Gastrocnemius medialis (tissue), 4 donors: ENCODE data around the gene ODAD4.

ENCODE experiments used
- POLR2A ChIP-seq, 2 donors: fragments of 450-650 bp; IDR thresholded peaks; one replicate each; pipeline ENCODE4 v1.6.1; 2017; ENCODE audit warnings: antibody characterized with exemption in 2 of 2, mild to moderate bottlenecking in 2 of 2, moderate library complexity in 2 of 2
- TF ChIP-seq, protein P1 (sequence below), 5 experiments: fragments of 450-650 bp in 3 of 5; fragments of 200-600 bp in 2 of 5; sonication (generic) in 2 of 5; IDR thresholded peaks in 4 of 5; conservative IDR thresholded peaks in 1 of 5; 1 replicate in 4 of 5; 2 replicates in 1 of 5; pipeline ENCODE4 v1.5.1; 2016 to 2019; ENCODE audit warnings: antibody characterized with exemption in 5 of 5, mild to moderate bottlenecking in 3 of 5, moderate library complexity in 3 of 5

DNA sequence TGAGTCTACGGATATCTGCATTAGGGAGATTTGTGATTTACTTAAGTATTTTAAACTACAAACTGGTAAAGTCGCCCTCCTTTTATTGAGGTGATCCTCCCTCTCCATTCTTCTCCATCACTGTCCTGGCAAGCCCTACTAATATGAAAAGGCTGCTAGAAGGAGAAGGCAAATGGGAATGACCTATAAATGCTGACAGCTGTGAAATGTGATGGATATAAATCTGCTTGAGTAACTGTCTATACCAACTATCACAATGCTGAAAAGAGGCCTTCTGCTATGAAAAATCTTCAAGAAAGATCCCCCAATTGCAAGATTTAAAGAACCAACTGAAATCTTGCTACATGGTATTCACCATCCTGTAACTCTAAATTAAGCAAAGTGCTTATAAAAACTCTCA, 71.3 kb downstream of the ODAD4 start:
- TF ChIP-seq, protein P1, sequence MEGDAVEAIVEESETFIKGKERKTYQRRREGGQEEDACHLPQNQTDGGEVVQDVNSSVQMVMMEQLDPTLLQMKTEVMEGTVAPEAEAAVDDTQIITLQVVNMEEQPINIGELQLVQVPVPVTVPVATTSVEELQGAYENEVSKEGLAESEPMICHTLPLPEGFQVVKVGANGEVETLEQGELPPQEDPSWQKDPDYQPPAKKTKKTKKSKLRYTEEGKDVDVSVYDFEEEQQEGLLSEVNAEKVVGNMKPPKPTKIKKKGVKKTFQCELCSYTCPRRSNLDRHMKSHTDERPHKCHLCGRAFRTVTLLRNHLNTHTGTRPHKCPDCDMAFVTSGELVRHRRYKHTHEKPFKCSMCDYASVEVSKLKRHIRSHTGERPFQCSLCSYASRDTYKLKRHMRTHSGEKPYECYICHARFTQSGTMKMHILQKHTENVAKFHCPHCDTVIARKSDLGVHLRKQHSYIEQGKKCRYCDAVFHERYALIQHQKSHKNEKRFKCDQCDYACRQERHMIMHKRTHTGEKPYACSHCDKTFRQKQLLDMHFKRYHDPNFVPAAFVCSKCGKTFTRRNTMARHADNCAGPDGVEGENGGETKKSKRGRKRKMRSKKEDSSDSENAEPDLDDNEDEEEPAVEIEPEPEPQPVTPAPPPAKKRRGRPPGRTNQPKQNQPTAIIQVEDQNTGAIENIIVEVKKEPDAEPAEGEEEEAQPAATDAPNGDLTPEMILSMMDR (IDR thresholded peaks at IDR 0.05 in 4 of 5, conservative IDR thresholded peaks at IDR 0.05 in 1 of 5) = no peak
- no peak for TF ChIP-seq POLR2A (IDR thresholded peaks at IDR 0.05)
